ENCODE results near the gene LRRC61.
"Not testable (repeated sequence)": the region's sequence is repeated elsewhere in the genome, so short reads cannot be mapped to it uniquely, and the experiment has no call there.

LRRC61 gene

GRCh38 chr7:150307904-150308303, 15.3 kb upstream of the LRRC61 start:
- no peak for DNase-seq

- DNase-seq = no peak
Observed at GRCh38 chr7:150308575-150308974, 14.6 kb upstream of the LRRC61 start.

- no peak for DNase-seq
Observed at GRCh38 chr7:150311146-150311545, 12.0 kb upstream of the LRRC61 start.

- no peak for DNase-seq
Observed at GRCh38 chr7:150311711-150312110, 11.4 kb upstream of the LRRC61 start.

GRCh38 chr7:150312649-150313366, 10.3 kb upstream of the LRRC61 start:
- not testable (repeated sequence) for DNase-seq

GRCh38 chr7:150313367-150313809, 9.8 kb upstream of the LRRC61 start:
- no peak for DNase-seq

GRCh38 chr7:150313870-150314269, 9.3 kb upstream of the LRRC61 start:
- DNase-seq = no peak

- DNase-seq = no peak
Observed at GRCh38 chr7:150314639-150315239, 8.4 kb upstream of the LRRC61 start.

GRCh38 chr7:150316987-150317386, 6.2 kb upstream of the LRRC61 start:
- not testable (repeated sequence) for DNase-seq

- DNase-seq = no peak
Observed at GRCh38 chr7:150317748-150318444, 5.3 kb upstream of the LRRC61 start.

- DNase-seq = no peak
Observed at GRCh38 chr7:150321788-150322113, 1.4 kb upstream of the LRRC61 start.

GRCh38 chr7:150322114-150322832, 882 bp upstream of the LRRC61 start:
- DNase-seq = peak; percentile 31 to 60 (median 38)

- no peak for DNase-seq
Observed at GRCh38 chr7:150323682-150324372, 672 bp downstream of the LRRC61 start.

- DNase-seq = no peak
Observed at GRCh38 chr7:150324373-150324961, 1.3 kb downstream of the LRRC61 start.

- no peak for DNase-seq
Observed at GRCh38 chr7:150325110-150325611, 2.0 kb downstream of the LRRC61 start.

GRCh38 chr7:150325901-150326300, 2.7 kb downstream of the LRRC61 start:
- DNase-seq = no peak

GRCh38 chr7:150326657-150327268, 3.6 kb downstream of the LRRC61 start:
- DNase-seq = no peak

- no peak for DNase-seq
Observed at GRCh38 chr7:150327308-150327707, 4.2 kb downstream of the LRRC61 start.

GRCh38 chr7:150329331-150330120, 6.4 kb downstream of the LRRC61 start:
- no peak for DNase-seq

- DNase-seq = no peak
Observed at GRCh38 chr7:150330211-150330885, 7.2 kb downstream of the LRRC61 start.

Data from activated CD4-positive, CD25-positive, alpha-beta regulatory T cell (primary cell).